HEK293T (cell line): Measurements from ENCODE around the gene TOMM40L.

Experiments used
- ARNT ChIP-seq: fragments of 450-650 bp; IDR thresholded peaks from 2 replicates; pipeline ENCODE4 v1.6.1; 2017; ENCODE audit warnings: mild to moderate bottlenecking
- BHLHE40 ChIP-seq: fragments of 450-650 bp; IDR thresholded peaks from 2 replicates; pipeline ENCODE4 v1.6.1; 2016; ENCODE audit warnings: mild to moderate bottlenecking, moderate library complexity, borderline replicate concordance
- ELF4 ChIP-seq: fragments of 450-650 bp; IDR thresholded peaks from 2 replicates; pipeline ENCODE4 v1.6.1; 2017; ENCODE audit warnings: antibody characterized with exemption
- FOXA1 ChIP-seq: fragments of 450-650 bp; IDR thresholded peaks from 2 replicates; pipeline ENCODE4 v1.6.1; 2016; ENCODE audit warnings: mild to moderate bottlenecking
- FOXK2 ChIP-seq: fragments of 450-650 bp; IDR thresholded peaks from 2 replicates; pipeline ENCODE4 v1.6.1; 2016; ENCODE audit warnings: mild to moderate bottlenecking
- FOXM1 ChIP-seq: fragments of 450-650 bp; IDR thresholded peaks from 2 replicates; pipeline ENCODE4 v1.6.1; 2017; ENCODE audit warnings: mild to moderate bottlenecking, borderline replicate concordance
- HDGF ChIP-seq: fragments of 450-650 bp; IDR thresholded peaks from 2 replicates; pipeline ENCODE4 v1.6.1; 2017; ENCODE audit warnings: antibody characterized with exemption, borderline replicate concordance
- L3MBTL2 ChIP-seq: fragments of 450-650 bp; conservative IDR thresholded peaks from 2 replicates; pipeline ENCODE4 v1.6.1; 2016; ENCODE audit warnings: mild to moderate bottlenecking
- LEF1 ChIP-seq: fragments of 450-650 bp; IDR thresholded peaks from 2 replicates; pipeline ENCODE4 v1.6.1; 2017; ENCODE audit warnings: mild to moderate bottlenecking, borderline replicate concordance
- NFRKB ChIP-seq: fragments of 450-650 bp; IDR thresholded peaks from 2 replicates; pipeline ENCODE4 v1.6.1; 2016; ENCODE audit warnings: mild to moderate bottlenecking, moderate library complexity
- PKNOX1 ChIP-seq: fragments of 450-650 bp; IDR thresholded peaks from 2 replicates; pipeline ENCODE4 v1.6.1; 2016
- SP1 ChIP-seq: fragments of 450-650 bp; IDR thresholded peaks from 2 replicates; pipeline ENCODE4 v1.6.1; 2017
- SUZ12 ChIP-seq: fragments of 450-650 bp; IDR thresholded peaks from 2 replicates; pipeline ENCODE4 v1.6.1; 2016; ENCODE audit warnings: mild to moderate bottlenecking
- TARDBP ChIP-seq: fragments of 450-650 bp; IDR thresholded peaks from 2 replicates; pipeline ENCODE4 v1.6.1; 2016

GRCh38 chr1:161242313-161242712 is 16.5 kb downstream of the TOMM40L start:
- TF ChIP-seq FOXK2 = no peak
- TF ChIP-seq NFRKB = no peak
- no peak for TF ChIP-seq HDGF
- TF ChIP-seq ELF4 = no peak
- no peak for TF ChIP-seq FOXA1
- no peak for TF ChIP-seq L3MBTL2
- TF ChIP-seq TARDBP = no peak
- no peak for TF ChIP-seq SUZ12
- no peak for TF ChIP-seq SP1
- TF ChIP-seq BHLHE40 = no peak
- no peak for TF ChIP-seq FOXM1
- no peak for TF ChIP-seq PKNOX1
- no peak for TF ChIP-seq ARNT
- no peak for TF ChIP-seq LEF1
